ENCODE results near the gene RCC2.
A peak's percentile ranks its signal among the peaks of the same experiment; 100 is the strongest.

Gene RCC2

GRCh38 chr1:17436380-17437174 is 2.9 kb downstream of the RCC2 start:
- Histone ChIP-seq H3K4me2 (ENCODE audit: low read length) (peak overlapping the region; percentile 53), H3K9me3 (ENCODE audit: control insufficient read depth, low read length) (no peaks in the 10 kb centered on the region), H3K4me1 (no peaks in the 10 kb centered on the region), H2AFZ (no peak overlapping the region), H3K27me3 (ENCODE audit: control insufficient read depth, insufficient read depth, low read length) (no peaks in the 10 kb centered on the region), H3K36me3 (ENCODE audit: control insufficient read depth, insufficient read depth, low read length) (no peaks in the 10 kb centered on the region), H3K79me2 (no peaks in the 10 kb centered on the region), H3K4me3 (ENCODE audit: low read depth, low read length) (peak overlapping the region; percentile 42), H3K9ac (no peak overlapping the region), H3K27ac (no peak overlapping the region)
- TF ChIP-seq CTCF (IDR thresholded peaks at IDR 0.05): no peak

- no peaks in the 10 kb centered on the region for H3K9me3 ChIP-seq (ENCODE audit: control insufficient read depth, low read length)
- no peak overlapping the region for H3K4me2 ChIP-seq (ENCODE audit: low read length)
- H3K79me2 ChIP-seq: no peaks in the 10 kb centered on the region
- H3K27ac ChIP-seq: no peak overlapping the region
- no peak overlapping the region for H3K4me3 ChIP-seq (ENCODE audit: low read depth, low read length)
- H2AFZ ChIP-seq: no peak overlapping the region
- no peaks in the 10 kb centered on the region for H3K27me3 ChIP-seq (ENCODE audit: control insufficient read depth, insufficient read depth, low read length)
- no peak overlapping the region for H3K9ac ChIP-seq
- no peaks in the 10 kb centered on the region for H3K4me1 ChIP-seq
- no peaks in the 10 kb centered on the region for H3K36me3 ChIP-seq (ENCODE audit: control insufficient read depth, insufficient read depth, low read length)
- TF ChIP-seq CTCF (IDR thresholded peaks at IDR 0.05): no peak
Observed at GRCh38 chr1:17434601-17435000, 4.9 kb downstream of the RCC2 start.

GRCh38 chr1:17434016-17434415 is 5.5 kb downstream of the RCC2 start:
- Histone ChIP-seq H2AFZ (no peak overlapping the region), H3K9ac (no peak overlapping the region), H3K9me3 (ENCODE audit: control insufficient read depth, low read length) (no peaks in the 10 kb centered on the region), H3K79me2 (no peaks in the 10 kb centered on the region), H3K27me3 (ENCODE audit: control insufficient read depth, insufficient read depth, low read length) (no peaks in the 10 kb centered on the region), H3K27ac (no peak overlapping the region), H3K4me3 (ENCODE audit: low read depth, low read length) (no peak overlapping the region), H3K4me2 (ENCODE audit: low read length) (no peak overlapping the region), H3K36me3 (ENCODE audit: control insufficient read depth, insufficient read depth, low read length) (no peaks in the 10 kb centered on the region), H3K4me1 (no peaks in the 10 kb centered on the region)
- no peak for TF ChIP-seq CTCF (IDR thresholded peaks at IDR 0.05)

- no peak overlapping the region for H3K9ac ChIP-seq
Observed at GRCh38 chr1:17433261-17433660, 6.2 kb downstream of the RCC2 start.

More at GRCh38 chr1:17433261-17433660, 6.2 kb downstream of the RCC2 start:
- H3K9me3 ChIP-seq (ENCODE audit: control insufficient read depth, low read length): no peaks in the 10 kb centered on the region
- H3K4me1 ChIP-seq: no peaks in the 10 kb centered on the region
- H3K4me2 ChIP-seq (ENCODE audit: low read length): no peak overlapping the region
- no peak overlapping the region for H3K4me3 ChIP-seq (ENCODE audit: low read depth, low read length)
- no peak overlapping the region for H2AFZ ChIP-seq
- no peaks in the 10 kb centered on the region for H3K79me2 ChIP-seq
- H3K27ac ChIP-seq: no peak overlapping the region
- no peak for TF ChIP-seq CTCF (IDR thresholded peaks at IDR 0.05)
- no peaks in the 10 kb centered on the region for H3K27me3 ChIP-seq (ENCODE audit: control insufficient read depth, insufficient read depth, low read length)
- no peaks in the 10 kb centered on the region for H3K36me3 ChIP-seq (ENCODE audit: control insufficient read depth, insufficient read depth, low read length)
